Measurements from ENCODE around the gene TRIM62. TPM values are rescaled to one million over a fixed set of nuclear protein-coding genes. Genes with fewer than 3 reads are reported as not detected.

Gene TRIM62
- total and polyA plus RNA-seq, 2 experiments from 2014 or later = 2.5 to 4.2 TPM

GRCh38 chr1:33143176-33143575, 38.7 kb downstream of the TRIM62 start:
- peak; percentile 23 for DNase-seq (ENCODE audit: low spot score)
- H3K79me2 ChIP-seq = no peaks in the 10 kb centered on the region
- no peaks in the 10 kb centered on the region for H4K20me1 ChIP-seq (ENCODE audit: insufficient read depth, poor library complexity, severe bottlenecking)
- H2AFZ ChIP-seq = no peak overlapping the region
- H3K9me3 ChIP-seq (ENCODE audit: low read depth) = no peaks in the 10 kb centered on the region
- H3K4me1 ChIP-seq (ENCODE audit: insufficient read depth) = peaks cover 8% of the 10 kb centered on the region
- H3K4me2 ChIP-seq = no peak overlapping the region
- H3K4me3 ChIP-seq = no peak overlapping the region
- no peaks in the 10 kb centered on the region for H3K9me2 ChIP-seq (replicated peaks; ENCODE audit: insufficient read depth)
- H3K36me3 ChIP-seq (replicated peaks; ENCODE audit: insufficient read depth, low read depth) = no peaks in the 10 kb centered on the region
- TF ChIP-seq EZH2phosphoT487 (IDR thresholded peaks at IDR 0.05; ENCODE audit: low read depth, severe bottlenecking, unreplicated experiment) (no peak), EZH2 (IDR thresholded peaks at IDR 0.05; ENCODE audit: borderline replicate concordance) (no peak), CTCF (IDR thresholded peaks at IDR 0.05; ENCODE audit: poor library complexity) (no peak)
- 60% methylated on average over 4 of the region's 4 CpGs for WGBS (ENCODE audit: low lambda C conversion rate, missing lambda C conversion rate)
- no peaks in the 10 kb centered on the region for H3K27me3 ChIP-seq
- H3K27ac ChIP-seq = peak overlapping the region; percentile 16

- Histone ChIP-seq H3K9me2 (replicated peaks; ENCODE audit: insufficient read depth) (no peaks in the 10 kb centered on the region), H4K20me1 (ENCODE audit: insufficient read depth, poor library complexity, severe bottlenecking) (no peaks in the 10 kb centered on the region), H3K27ac (no peak overlapping the region), H3K79me2 (no peaks in the 10 kb centered on the region), H2AFZ (no peak overlapping the region), H3K27me3 (no peaks in the 10 kb centered on the region), H3K36me3 (replicated peaks; ENCODE audit: insufficient read depth, low read depth) (no peaks in the 10 kb centered on the region), H3K4me1 (ENCODE audit: insufficient read depth) (peaks cover 8% of the 10 kb centered on the region), H3K4me3 (no peak overlapping the region), H3K4me2 (no peak overlapping the region), H3K9me3 (ENCODE audit: low read depth) (no peaks in the 10 kb centered on the region)
- TF ChIP-seq EZH2phosphoT487 (IDR thresholded peaks at IDR 0.05; ENCODE audit: low read depth, severe bottlenecking, unreplicated experiment) (no peak), CTCF (IDR thresholded peaks at IDR 0.05; ENCODE audit: poor library complexity) (no peak), EZH2 (IDR thresholded peaks at IDR 0.05; ENCODE audit: borderline replicate concordance) (no peak)
- 59% methylated on average over 7 of the region's 7 CpGs for WGBS (ENCODE audit: low lambda C conversion rate, missing lambda C conversion rate)
- no peak for DNase-seq (ENCODE audit: low spot score)
Observed at GRCh38 chr1:33142483-33143064, 39.3 kb downstream of the TRIM62 start.

- no peak overlapping the region for H2AFZ ChIP-seq
- no peak overlapping the region for H3K4me2 ChIP-seq
- WGBS (ENCODE audit: low lambda C conversion rate, missing lambda C conversion rate) = 68% methylated on average over 3 of the region's 3 CpGs
- H3K4me3 ChIP-seq = no peak overlapping the region
- DNase-seq (ENCODE audit: low spot score) = no peak
- TF ChIP-seq CTCF (IDR thresholded peaks at IDR 0.05; ENCODE audit: poor library complexity) (no peak), EZH2 (IDR thresholded peaks at IDR 0.05; ENCODE audit: borderline replicate concordance) (no peak), EZH2phosphoT487 (IDR thresholded peaks at IDR 0.05; ENCODE audit: low read depth, severe bottlenecking, unreplicated experiment) (no peak)
- no peaks in the 10 kb centered on the region for H3K36me3 ChIP-seq (replicated peaks; ENCODE audit: insufficient read depth, low read depth)
- H3K27me3 ChIP-seq = no peaks in the 10 kb centered on the region
- no peak overlapping the region for H3K27ac ChIP-seq
- H3K4me1 ChIP-seq (ENCODE audit: insufficient read depth) = peaks cover 8% of the 10 kb centered on the region
- H3K9me2 ChIP-seq (replicated peaks; ENCODE audit: insufficient read depth) = no peaks in the 10 kb centered on the region
- no peaks in the 10 kb centered on the region for H3K9me3 ChIP-seq (ENCODE audit: low read depth)
- no peaks in the 10 kb centered on the region for H4K20me1 ChIP-seq (ENCODE audit: insufficient read depth, poor library complexity, severe bottlenecking)
- no peaks in the 10 kb centered on the region for H3K79me2 ChIP-seq
Observed at GRCh38 chr1:33141781-33142180, 40.1 kb downstream of the TRIM62 start.

Measured in hepatocyte (in vitro differentiated cells).